Cerebellar nuclear complex (tissue), 1 donor: ENCODE measurements around the gene TMEM178B.
"Not testable (repeated sequence)": the region's sequence is repeated elsewhere in the genome, so short reads cannot be mapped to it uniquely, and the experiment has no call there.

Source experiments
- DNase-seq, 2 experiments: peaks; one replicate each; lab custom pipeline; 2025; lab: John Stamatoyannopoulos, UW

TMEM178B gene

GRCh38 chr7:141355032-141355431 lies 281.2 kb downstream of the TMEM178B start:
- no peak for DNase-seq

GRCh38 chr7:141356161-141356560 lies 282.3 kb downstream of the TMEM178B start:
- no peak for DNase-seq

DNA sequence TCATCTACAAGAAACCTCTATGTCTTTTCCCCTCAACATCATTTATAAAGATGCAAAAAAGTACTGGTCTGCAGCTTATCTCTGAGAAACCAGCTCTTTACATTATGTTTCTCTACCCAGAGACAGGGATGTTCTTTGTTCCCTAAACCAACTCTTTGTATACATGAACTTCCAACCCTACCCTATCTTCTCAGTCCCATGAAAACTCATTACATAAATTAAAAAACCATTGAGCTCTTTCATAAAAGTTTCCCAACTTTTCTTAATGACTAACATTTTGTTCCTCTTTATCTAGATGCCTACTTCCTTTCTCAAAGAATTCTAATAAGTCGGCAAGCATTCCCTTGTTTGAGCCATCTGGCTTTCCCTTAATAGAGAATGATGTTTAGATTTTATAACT lies 284.5 kb downstream of the TMEM178B start:
- DNase-seq = no peak

DNA sequence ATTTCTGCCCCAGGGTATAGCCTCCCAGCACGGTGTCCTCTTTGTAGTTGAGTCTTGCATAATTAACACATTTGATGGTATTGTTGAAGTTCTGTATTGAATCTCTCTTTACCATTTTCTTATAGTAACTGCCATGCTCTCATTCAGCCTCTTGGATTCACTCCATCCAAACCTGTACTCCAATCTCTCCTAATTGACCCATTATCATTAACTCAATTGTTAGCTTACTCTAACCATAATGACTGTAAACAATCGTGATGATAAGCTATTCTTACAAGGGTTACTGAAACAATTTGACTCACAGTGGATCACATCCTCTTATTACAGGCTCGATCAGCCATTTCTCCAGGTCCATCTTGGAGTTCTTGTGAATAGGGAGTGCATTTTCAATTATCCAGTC lies 285.4 kb downstream of the TMEM178B start:
- no peak for DNase-seq

DNA sequence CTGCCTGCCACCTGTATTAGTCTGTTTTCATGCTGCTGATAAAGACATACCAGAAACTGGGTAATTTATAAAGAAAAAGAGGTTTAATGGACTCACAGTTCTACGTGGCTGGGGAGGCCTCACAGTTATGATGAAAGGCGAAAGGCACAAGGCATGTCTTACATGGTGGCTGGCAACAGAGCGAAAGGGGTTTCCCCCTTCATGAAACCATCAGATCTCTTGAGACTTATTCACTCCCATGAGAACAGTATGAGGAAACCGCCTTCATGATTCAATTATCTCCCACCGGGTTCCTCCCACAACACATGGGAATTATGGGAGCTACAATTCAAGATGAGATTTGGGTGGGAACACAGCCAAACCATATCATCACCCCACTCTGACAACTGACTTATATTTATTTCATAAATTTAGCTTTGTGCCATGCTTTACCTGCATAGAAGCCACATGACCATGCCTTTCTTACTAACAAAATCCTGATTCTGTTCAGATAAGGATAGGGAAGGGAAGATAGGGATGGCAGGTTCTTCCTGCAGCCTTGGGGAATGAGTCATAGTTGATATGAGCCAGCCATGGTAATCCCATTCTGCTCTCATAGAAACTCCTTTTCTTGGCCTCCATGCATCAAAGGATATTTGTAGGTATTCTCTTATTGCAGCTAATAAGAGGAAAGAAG lies 286.0 kb downstream of the TMEM178B start:
- no peak for DNase-seq

- no peak for DNase-seq
These were observed 286.5 kb downstream of the TMEM178B start for GRCh38 chr7:141360416-141360760.

- DNase-seq = no peak
These were observed 286.9 kb downstream of the TMEM178B start for GRCh38 chr7:141360803-141361202.

DNA sequence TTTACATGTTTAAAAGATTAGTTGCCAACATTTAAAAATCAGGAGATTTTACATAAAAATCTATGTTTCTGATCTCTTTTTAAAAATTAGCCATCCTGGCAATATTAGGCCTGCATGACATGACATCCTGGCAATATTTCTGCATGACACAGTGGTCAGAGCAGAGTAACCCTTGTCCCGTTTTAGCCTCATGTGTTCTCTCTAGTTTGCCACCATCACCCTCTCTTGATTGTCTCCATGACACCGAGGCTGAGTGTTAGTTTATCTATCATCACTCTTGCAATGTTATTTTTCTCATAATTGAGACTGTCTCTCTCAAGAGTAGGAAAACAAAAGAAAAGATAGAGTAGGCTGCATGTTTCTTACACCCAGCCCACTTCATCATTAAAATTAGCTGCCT lies 287.6 kb downstream of the TMEM178B start:
- DNase-seq = no peak

- no peak for DNase-seq
These were observed 288.1 kb downstream of the TMEM178B start for GRCh38 chr7:141361960-141362359.

DNA sequence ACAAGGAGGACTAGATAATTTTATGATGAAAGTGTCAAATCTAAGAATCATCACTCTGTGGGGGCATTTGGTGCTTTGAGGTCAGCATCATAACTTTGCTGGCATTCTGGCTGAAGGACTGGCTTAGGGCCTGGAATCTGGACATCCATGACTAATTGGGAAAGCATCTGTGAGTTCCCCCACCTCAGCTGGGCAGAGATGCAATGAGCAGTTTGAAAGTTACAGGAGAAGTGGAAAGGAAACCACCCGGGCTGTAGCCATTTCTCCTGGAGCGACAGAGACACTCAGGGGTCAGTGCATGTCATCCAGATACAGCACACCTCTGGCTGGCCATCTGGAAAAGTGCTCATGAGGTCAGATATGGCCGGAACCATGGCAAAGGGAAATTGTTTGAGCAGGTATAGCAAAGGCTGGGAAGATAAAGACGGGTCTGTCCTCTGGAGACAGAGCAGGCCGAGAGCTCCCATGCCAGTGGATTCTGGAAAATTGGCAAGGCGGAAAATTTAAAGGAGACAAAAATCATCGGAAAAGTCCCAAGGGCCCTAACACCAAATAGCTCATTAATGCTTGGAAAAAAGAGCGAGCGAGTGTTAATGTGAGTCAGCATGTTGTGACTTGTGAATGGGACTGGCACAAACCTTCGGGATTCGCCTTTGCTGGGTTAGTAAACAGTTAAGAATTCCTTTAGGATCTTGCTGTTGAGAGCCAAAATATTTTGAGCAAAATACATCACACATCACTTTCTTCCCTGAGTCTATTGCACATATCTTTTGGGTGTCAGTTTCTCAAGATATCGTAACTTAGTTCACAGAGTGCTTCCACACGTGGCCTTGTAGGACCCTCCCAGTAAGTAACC lies 288.9 kb downstream of the TMEM178B start:
- no peak for DNase-seq

DNA sequence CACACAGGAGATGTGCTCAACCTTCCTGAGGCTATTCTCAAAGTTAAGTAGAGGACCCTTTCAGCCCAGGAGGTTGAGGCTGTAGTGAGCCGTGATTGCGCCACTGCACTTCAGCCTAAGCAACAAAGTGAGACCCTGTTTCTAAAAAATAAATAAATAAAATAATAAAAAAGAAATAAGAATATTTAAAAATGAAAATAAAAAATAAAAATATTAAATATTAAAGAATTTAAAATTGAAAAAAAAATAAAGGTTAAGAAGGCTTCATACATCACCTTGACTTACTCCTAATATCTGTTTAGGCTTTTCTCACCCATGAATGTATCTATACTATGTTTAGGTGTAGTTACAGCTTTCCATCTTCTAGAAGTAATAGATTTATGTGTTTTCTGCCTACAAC lies 289.9 kb downstream of the TMEM178B start:
- DNase-seq = no peak

DNA sequence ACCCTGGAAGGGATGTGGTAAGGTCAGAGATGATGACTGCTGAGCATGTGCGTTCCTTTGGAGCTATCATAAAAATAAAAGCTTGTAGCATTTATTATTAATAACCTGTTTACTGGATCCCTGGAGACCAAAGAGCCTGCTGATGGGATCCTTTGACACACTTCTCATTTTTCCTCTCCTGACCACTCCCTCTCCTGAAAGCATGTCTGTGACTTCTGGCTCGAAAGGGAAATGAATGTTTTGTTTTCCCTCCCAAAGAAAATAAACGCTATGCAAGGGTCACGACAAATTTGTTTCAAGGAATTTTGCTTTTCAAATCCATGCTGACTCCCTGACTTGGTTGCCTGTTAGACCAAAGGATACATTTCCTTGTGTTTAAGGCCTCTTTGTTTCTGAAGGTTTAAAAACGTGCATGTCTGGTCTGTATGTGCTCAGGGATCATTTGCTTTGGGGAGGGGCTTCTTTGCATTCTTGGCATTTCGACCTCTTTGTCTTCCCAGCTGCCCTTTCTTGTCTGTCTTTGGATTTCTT lies 292.3 kb downstream of the TMEM178B start:
- no peak for DNase-seq

DNA sequence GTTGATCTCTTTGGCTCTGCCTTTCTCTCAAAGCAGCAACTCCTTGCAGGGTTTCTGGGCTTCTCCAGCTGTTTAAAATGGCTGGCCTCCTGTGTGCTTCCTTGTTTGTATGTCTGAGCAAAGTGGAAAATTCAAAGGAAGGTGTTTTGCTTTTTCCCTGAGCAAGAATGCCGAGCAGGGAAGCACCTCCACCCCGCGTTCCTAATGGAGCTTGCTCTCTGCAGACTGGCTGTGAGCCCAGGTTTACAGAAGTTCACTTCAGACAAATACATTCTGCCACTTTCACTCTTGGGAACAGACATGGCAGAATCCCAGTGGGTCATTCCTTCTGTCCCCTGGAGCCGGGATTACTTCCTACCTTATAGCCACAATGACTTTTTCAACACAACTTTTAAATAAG lies 295.6 kb downstream of the TMEM178B start:
- DNase-seq = no peak

GRCh38 chr7:141370178-141370577 lies 296.3 kb downstream of the TMEM178B start:
- DNase-seq = no peak

GRCh38 chr7:141370650-141371049 lies 296.8 kb downstream of the TMEM178B start:
- no peak for DNase-seq

GRCh38 chr7:141374425-141374824 lies 300.6 kb downstream of the TMEM178B start:
- no peak for DNase-seq

DNA sequence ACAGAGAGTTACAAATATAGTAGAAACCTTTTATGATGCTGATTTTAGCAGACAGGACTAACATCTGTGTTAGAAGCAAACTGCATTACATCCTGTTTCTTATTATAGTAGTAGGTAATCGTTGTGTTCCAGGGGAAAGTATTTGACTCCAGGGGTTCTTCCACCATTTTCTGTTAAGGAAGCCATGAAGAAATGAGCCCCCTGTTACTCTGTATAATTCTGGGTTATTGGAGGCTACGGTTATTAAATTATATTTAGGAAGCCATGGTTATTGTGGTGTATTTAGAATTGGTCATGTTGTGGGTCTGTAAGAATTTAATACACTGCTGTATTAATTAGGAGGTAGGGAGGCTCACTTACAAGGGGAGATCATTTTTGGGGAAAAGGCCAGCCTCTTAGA lies 301.6 kb downstream of the TMEM178B start:
- no peak for DNase-seq

DNA sequence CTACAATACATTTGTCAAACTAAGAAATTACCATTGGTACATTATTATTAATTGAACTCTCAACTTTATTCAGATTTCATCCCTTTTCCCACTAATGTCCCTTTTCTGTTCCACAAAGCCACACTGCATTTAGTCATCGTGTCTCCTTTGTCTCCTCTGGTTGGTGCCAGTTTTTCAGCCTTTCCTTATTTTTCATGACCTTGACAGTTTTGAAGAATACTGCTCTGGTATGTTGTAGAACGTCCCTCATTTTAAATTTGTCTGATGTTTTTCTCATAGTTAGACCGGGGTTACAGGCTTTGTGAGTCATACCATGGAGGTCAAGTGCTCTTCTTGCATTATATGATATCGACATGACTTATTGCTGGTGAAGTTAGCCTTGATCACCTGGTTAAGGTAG lies 304.0 kb downstream of the TMEM178B start:
- no peak for DNase-seq

- DNase-seq = no peak
These were observed 304.5 kb downstream of the TMEM178B start for GRCh38 chr7:141378405-141378804.

- DNase-seq = no peak
These were observed 308.0 kb downstream of the TMEM178B start for GRCh38 chr7:141381794-141382427.

DNA sequence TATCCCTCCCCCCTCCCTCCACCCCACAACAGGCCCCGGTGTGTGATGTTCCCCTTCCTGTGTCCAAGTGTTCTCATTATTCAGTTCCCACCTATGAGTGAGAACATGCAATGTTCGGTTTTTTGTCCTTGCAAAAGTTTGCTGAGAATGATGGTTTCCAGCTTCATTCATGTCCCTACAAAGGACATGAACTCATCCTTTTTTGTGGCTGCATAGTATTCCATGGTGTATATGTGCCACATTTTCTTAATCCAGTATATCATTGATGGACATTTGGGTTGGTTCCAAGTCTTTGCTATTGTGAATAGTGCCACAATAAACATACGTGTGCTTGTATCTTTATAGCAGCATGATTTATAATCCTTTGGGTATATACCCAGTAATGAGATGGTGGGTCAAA lies 309.5 kb downstream of the TMEM178B start:
- DNase-seq = not testable (repeated sequence)

DNA sequence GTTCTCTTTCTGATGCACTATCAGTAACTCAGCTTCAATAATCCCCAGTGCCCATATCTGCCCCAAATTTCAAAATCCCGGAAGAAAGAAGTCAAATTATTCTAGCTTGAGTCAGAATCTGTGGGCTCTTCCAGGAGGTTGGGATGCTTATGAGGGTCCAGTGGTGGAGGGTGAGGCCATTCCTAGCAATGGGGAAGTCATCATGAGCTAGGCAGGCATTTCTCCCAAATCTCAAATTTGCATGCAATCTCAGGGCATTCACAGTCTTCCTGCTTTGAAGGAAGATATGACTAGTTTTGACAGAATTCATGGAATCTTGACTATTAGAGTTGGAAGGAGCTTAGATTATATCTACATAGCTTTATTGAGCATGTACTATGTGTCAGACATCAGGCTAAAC lies 313.0 kb downstream of the TMEM178B start:
- no peak for DNase-seq
